KMS-11 (cell line): ENCODE results near the gene KIF9.

Experiments used
- H2AFZ ChIP-seq: fragments of 200-600 bp; sonication (generic); 2 replicates; pipeline ENCODE4 v1.6.1; 2016; ENCODE audit warnings: antibody characterized with exemption, mixed run types, low read depth
- H3K27ac ChIP-seq: fragments of 200-600 bp; sonication (generic); 2 replicates; pipeline ENCODE4 v1.6.1; 2016; ENCODE audit warnings: mild to moderate bottlenecking, mixed run types
- H3K27me3 ChIP-seq: fragments of 200-600 bp; sonication (generic); 2 replicates; pipeline ENCODE4 v1.6.1; 2017; ENCODE audit warnings: mild to moderate bottlenecking, low read depth, mixed run types, moderate library complexity; ENCODE audit not compliant: insufficient read depth
- H3K36me3 ChIP-seq: fragments of 200-600 bp; sonication (generic); 2 replicates; pipeline ENCODE4 v1.6.1; 2017; ENCODE audit warnings: mild to moderate bottlenecking, mixed run types; ENCODE audit not compliant: insufficient read depth
- H3K4me1 ChIP-seq: fragments of 200-600 bp; sonication (generic); 2 replicates; pipeline ENCODE4 v1.6.1; 2016; ENCODE audit warnings: mild to moderate bottlenecking, low read depth, mixed run types; ENCODE audit not compliant: poor library complexity, severe bottlenecking
- H3K4me2 ChIP-seq: fragments of 200-600 bp; sonication (generic); 2 replicates; pipeline ENCODE4 v1.7.0; 2016; ENCODE audit warnings: mild to moderate bottlenecking, mixed run types
- H3K4me3 ChIP-seq: fragments of 200-600 bp; sonication (generic); IDR thresholded peaks from 2 replicates; pipeline ENCODE4 v1.6.1; 2017; ENCODE audit warnings: low read depth, low read length, mixed read lengths; ENCODE audit not compliant: insufficient read depth
- H3K79me2 ChIP-seq: fragments of 200-600 bp; sonication (generic); 2 replicates; pipeline ENCODE4 v1.6.1; 2016; ENCODE audit warnings: low read depth, mixed run types; ENCODE audit not compliant: insufficient read depth
- H3K9ac ChIP-seq: fragments of 200-600 bp; sonication (generic); 2 replicates; pipeline ENCODE4 v1.6.1; 2016; ENCODE audit warnings: mild to moderate bottlenecking, mixed run types
- H4K20me1 ChIP-seq: fragments of 200-600 bp; sonication (generic); 2 replicates; pipeline ENCODE4 v1.6.1; 2016; ENCODE audit warnings: mild to moderate bottlenecking, mixed run types; ENCODE audit not compliant: insufficient read depth
- CTCF ChIP-seq: fragments of 200-600 bp; sonication (generic); conservative IDR thresholded peaks from 2 replicates; pipeline ENCODE4 v1.6.1; 2017; ENCODE audit warnings: low read depth, mild to moderate bottlenecking, antibody characterized with exemption, low read length, moderate library complexity, mixed read lengths

KIF9 gene

GRCh38 chr3:47243419-47244147, 39.0 kb downstream of the KIF9 start:
- Histone ChIP-seq H2AFZ (no peak overlapping the region), H3K36me3 (no peaks in the 10 kb centered on the region), H3K27me3 (no peaks in the 10 kb centered on the region), H3K4me2 (no peak overlapping the region), H4K20me1 (no peaks in the 10 kb centered on the region), H3K79me2 (no peaks in the 10 kb centered on the region), H3K9ac (no peak overlapping the region), H3K27ac (no peak overlapping the region), H3K4me1 (no peaks in the 10 kb centered on the region), H3K4me3 (no peak overlapping the region)
- TF ChIP-seq CTCF = no peak

GRCh38 chr3:47239929-47240328, 42.7 kb downstream of the KIF9 start:
- Histone ChIP-seq H3K4me2 (no peak overlapping the region), H2AFZ (no peak overlapping the region), H3K27me3 (no peaks in the 10 kb centered on the region), H3K4me3 (no peak overlapping the region), H3K36me3 (no peaks in the 10 kb centered on the region), H3K4me1 (no peaks in the 10 kb centered on the region), H3K27ac (no peak overlapping the region), H3K79me2 (no peaks in the 10 kb centered on the region), H4K20me1 (no peaks in the 10 kb centered on the region), H3K9ac (no peak overlapping the region)
- TF ChIP-seq CTCF = no peak

- Histone ChIP-seq H2AFZ (no peak overlapping the region), H4K20me1 (no peaks in the 10 kb centered on the region), H3K79me2 (no peaks in the 10 kb centered on the region), H3K27me3 (no peaks in the 10 kb centered on the region), H3K4me3 (no peak overlapping the region), H3K4me2 (no peak overlapping the region), H3K27ac (no peak overlapping the region), H3K4me1 (no peaks in the 10 kb centered on the region), H3K36me3 (no peaks in the 10 kb centered on the region), H3K9ac (no peak overlapping the region)
- TF ChIP-seq CTCF = no peak
Measured at GRCh38 chr3:47238017-47238416, 44.6 kb downstream of the KIF9 start.

GRCh38 chr3:47228088-47228487, 54.5 kb downstream of the KIF9 start:
- H3K79me2 ChIP-seq = no peaks in the 10 kb centered on the region
- no peak overlapping the region for H3K27ac ChIP-seq
- no peaks in the 10 kb centered on the region for H3K27me3 ChIP-seq
- no peaks in the 10 kb centered on the region for H3K4me1 ChIP-seq
- no peak overlapping the region for H3K4me3 ChIP-seq
- H3K4me2 ChIP-seq = no peak overlapping the region
- TF ChIP-seq CTCF = no peak
- no peaks in the 10 kb centered on the region for H4K20me1 ChIP-seq
- H3K36me3 ChIP-seq = no peaks in the 10 kb centered on the region
- H2AFZ ChIP-seq = no peak overlapping the region
- H3K9ac ChIP-seq = no peak overlapping the region
